NCI-H526 treated with DMSO at 0.1 percent for 48 hours (cell line): ENCODE measurements around the gene ADAMTS13.
"Not testable (repeated sequence)": the region's sequence is repeated elsewhere in the genome, so short reads cannot be mapped to it uniquely, and the experiment has no call there.

ENCODE experiments used
- DNase-seq: peaks from one replicate; lab custom pipeline; 2025; lab: John Stamatoyannopoulos, UW

ADAMTS13 gene

DNA sequence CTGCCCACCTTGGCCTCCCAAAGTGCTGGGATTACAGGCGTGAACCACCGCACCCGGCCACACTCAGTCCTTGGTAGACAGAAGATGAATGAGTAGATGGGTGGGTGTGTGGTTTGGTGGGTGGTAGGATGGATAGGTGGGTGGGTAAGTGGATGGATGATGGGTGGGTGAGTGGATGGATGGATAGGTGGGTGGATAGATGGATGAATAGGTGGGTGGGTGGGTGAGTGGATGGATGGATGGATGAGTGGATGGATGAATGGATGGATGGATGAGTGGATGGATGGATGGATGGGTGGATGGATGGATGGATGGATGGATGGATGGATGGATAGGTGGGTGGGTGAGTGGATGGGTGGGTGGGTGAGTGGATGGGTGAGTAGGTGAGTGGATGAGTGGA, 29.9 kb upstream of the ADAMTS13 start:
- not testable (repeated sequence) for DNase-seq

DNA sequence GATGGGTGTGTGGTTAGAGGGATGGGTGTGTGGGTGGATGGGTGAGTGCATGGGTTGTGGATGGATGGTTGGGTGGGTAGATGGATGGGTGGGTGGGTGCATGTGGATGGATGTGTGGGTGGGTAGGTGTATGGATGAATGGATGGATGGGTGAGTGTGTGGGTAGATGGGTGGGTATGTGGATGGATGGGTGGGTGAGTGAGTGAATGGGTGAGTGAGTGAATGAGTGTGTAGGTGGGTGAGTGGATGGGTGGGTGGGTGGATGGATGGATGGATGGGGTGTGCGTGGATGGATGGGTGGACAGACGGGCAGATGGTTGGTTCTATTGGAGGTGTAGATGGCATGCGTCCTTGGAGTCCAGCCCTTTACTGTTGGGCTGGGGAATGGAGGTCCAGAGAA, 28.8 kb upstream of the ADAMTS13 start:
- no peak for DNase-seq

DNA sequence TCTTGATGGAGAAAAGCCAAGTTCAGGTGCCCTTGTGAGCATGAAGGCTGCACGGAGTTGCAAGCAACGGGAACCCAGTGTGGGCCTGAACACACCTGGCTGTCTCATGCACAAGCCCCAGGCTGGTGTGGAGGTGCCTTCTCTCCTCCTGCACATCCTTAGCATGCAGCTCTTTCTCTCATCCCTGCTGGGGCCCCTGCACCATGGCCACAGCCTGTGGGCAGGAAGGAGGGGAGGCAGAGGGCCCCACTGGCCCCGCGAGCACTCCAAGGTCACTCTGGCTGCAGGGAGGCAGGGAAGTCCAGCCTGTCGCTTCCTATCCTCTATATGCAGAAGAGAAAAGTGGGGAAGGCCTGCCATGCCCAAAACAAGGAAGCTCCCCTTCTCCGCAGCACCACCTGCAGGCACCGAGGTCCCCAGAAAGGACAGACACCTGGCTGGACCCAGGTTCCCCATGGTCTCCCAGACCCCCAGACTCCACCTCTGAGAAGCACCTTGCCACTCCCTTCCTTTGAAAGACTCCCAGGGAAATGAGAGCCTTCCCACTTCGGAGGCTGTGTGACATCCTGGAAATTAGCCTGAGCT, 27.4 kb upstream of the ADAMTS13 start:
- no peak for DNase-seq

DNA sequence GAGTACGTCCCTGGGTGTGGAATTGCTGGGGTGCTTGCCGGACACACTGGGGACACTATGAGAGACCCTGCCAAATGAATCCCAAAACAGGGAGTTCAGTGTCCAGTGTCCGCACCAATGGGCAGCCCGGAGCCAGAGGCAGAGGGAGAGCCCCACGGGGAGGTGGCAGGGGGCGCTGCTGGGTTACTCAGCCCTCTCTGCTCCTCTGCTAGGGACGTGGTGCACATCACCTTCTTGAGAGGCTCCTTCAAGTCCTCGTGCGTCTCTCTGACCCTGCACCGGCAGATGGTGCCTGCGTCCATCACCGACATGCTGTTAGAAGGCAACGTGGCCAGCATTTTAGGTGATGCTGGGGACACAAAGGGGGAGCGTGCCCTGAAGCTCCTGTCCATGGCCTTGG, 25.2 kb upstream of the ADAMTS13 start:
- DNase-seq = no peak

DNA sequence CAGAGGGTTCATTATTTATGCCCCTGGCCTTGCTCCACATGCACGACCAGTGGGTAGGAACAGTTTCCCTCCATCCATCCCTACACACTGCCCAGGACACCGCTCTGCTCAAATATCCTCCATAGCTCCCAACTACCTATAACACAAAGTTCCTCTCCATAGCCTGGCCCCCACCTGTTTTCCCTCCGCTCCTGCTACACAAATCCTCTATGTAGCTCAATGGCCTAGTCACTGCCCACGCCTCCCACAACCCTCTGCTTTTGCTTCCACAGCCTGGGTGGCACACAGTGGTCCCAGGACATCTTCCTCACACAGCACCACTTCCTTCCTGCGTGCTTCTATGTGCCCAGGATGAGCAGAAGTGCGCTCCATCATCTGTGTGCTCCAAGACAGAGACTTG, 24.8 kb upstream of the ADAMTS13 start:
- no peak for DNase-seq

DNA sequence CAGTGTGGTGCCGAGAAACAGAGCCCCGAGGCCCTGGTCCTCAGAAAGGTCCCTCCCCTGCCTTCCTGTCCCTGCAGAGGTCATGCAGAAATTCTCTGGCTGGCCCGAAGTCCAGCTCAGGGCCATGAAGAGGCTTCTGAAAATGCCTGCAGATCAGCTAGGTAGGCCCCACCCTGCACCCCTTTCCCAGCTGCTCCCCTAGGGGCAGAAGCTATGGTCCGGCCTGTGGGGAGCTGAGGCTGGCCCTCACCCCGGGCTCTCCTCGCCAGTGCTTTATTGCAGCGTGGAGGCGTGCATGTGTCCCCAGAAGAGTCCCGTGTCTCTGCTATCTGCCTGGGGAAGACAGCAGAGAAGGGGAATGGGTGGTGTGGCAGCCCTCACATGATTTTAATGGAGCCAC, 24.3 kb upstream of the ADAMTS13 start:
- no peak for DNase-seq

DNA sequence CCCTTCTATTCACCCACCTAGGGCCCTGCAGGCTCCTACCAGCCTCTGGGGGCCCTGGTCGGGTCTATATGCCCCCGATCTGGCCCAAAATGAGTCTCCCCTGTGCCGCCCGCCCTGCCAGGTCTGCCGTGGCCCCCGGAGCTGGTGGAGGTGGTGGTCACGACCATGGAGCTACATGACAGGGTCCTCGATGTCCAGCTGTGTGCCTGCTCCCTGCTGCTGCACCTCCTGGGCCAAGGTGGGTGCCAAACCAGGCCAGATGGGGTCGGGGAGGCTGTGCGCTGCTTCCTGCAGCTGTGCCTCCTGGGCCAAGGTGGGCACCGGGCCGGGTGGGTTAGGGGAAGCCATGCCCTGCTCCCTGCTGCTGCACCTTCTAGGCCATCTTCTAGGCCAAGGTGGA, 21.9 kb upstream of the ADAMTS13 start:
- no peak for DNase-seq

DNA sequence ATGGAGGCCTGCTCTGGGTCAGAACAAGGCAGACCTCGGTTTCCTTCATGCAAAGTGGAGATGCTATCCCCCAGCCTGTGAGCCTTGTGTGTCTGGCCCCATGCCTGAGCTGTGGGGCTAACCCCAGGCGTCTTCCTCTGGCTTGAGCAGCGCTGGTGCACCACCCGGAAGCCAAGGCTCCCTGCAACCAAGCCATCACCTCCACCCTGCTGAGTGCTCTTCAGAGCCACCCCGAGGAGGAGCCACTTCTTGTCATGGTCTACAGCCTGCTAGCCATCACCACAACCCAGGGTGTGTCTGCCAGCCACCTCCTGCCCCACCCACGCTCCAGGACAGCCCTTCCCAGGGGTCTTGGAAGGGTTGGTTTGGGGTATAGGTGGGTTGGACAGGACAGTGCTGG, 20.6 kb upstream of the ADAMTS13 start:
- DNase-seq = no peak

DNA sequence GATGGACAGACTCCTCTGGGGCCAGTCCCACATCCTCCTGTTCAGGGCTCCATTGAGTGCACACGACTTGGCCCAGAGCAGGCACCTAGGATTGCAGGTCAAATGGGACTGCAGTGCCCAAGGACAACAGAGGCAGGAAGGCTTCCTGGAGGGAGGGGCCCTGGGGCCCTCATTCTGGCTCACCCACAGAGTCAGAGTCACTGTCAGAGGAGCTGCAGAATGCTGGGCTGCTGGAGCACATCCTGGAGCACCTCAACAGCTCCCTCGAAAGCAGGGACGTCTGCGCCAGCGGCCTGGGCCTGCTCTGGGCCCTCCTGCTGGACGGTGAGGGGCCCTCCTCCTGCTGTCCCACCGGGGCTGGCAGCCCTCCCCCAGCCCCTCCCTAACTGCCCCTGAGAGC, 19.5 kb upstream of the ADAMTS13 start:
- no peak for DNase-seq

DNA sequence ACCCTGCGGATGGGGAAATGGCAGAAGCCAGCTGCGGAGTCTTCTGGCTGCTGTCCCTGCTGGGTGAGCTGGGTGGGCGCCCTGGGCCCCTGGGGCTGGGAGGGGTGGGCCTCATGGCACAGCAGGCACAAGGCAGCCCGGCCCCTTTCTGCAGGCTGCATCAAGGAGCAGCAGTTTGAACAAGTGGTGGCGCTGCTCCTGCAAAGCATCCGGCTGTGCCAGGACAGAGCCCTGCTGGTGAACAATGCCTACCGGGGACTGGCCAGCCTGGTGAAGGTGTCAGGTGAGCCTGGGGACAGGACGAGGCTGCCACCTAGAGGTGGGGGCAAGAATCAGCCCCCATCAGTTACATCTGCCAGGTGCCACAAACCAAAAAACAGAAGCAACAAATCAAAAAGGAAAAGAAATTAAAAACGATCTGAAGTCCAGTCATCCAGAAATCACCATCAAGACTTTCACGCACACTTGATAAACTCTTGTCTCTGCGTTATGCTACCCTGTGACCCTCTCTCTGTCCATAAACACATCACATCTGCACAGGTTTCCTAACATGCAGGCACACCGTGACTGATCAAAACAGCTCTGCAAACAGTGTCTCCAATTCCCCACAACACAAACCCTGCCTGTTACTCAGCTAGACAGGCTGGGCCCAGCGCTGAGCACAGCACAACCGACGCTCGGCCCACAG, 18.3 kb upstream of the ADAMTS13 start:
- no peak for DNase-seq

DNA sequence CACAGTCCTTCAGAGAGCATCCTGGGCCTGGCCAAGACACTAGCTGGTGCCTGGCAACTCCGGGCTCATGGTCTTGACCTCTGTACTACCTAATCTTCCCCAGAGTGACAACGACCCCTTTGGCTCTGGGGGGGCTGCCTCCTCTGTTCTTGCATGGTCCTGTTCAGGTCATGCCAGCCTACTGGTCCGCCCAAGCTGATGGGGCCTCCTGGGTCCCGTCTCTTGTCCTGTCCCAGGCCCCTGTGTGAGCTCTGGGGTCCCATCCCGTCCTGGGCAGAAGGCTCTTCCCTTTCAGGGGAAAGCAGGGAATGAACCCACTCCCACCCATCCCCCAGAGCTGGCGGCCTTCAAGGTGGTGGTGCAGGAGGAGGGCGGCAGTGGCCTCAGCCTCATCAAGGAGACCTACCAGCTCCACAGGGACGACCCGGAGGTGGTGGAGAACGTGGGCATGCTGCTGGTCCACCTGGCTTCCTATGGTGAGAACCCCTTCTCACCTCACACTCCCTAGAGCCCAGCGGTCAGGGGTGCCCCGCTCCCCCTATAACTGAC, 17.6 kb upstream of the ADAMTS13 start:
- DNase-seq = no peak

DNA sequence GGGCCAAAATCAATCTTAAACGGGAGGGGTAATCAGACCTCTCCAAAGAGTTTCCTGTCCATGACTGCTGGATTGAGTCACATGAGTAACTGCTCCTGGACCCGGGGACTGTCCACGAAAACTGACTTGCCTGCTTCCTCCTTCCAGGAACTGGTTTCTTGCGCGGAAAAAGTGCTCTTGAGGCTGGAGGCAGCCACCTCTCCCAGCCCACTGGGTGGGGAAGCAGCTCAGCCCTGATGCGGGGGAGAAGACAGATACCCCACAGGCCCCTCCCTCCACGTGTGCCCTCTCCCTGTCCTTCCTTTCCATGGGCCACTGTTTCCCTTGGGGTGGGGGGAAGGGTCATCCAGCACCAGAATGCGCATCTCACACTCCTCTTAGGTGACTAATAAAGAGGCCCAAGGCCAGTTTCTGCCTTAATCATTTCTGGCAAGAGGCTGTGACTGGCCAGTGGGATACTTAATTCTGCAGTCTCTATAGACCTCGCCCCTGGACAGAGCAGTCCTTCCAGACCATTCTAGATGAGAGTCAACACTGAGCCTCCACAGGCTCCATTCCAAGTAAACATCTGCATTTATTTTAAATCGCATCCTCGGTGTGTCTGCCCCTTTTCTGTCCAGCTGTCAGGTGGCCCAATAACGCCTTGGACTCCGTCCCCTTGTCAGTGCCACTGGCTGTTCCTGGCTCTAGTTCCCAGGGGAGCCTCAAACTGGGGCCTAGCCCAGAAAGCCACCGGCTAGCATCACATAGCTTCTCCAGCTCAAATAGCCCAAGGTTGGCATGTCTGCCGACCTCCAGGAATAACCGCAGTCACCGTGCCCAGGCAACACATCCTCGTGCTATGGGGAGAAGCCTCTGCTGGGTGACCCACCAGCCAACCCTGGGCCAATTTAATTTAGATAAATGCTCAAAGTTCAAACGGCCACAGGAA, 16.4 kb upstream of the ADAMTS13 start:
- no peak for DNase-seq

DNA sequence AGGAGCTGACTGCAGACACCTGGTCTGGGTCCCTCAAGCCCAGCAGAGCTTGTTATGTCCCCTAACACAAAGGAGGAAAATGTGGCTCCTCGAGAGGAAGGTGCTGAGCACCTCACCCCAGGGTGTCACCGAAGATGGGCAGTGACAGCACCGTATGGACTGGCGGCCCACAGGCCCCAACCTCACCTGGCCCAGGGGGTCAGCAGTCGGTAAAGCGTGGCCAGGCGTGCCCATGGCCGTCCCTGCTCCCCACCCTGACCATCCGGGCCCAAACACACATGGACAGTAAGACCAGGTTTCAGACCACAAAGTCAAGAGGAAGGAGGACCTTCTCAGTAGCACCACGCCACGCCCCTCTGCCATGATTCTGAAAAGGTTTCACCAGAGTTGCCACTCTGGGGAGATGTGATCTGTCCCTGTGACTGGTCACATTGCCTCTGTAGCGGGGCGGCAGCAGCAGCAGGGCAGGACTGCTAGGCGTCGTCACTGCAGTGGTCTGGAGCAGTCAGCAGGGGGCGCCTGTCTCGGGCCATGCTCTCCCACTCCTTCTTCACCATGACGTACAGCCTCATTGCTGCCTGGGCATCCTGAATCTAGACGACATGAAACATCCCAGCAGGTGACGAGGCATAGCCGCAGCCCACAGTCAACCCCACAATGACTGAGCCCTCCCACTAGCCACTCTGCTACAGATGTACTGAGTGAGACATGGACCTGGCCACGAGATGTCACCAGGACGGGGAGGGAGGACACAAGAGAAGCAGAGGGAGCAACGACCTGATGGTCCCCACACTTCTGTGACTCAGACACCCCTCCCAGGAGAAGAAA, 15.5 kb upstream of the ADAMTS13 start:
- peak; percentile 9 for DNase-seq

DNA sequence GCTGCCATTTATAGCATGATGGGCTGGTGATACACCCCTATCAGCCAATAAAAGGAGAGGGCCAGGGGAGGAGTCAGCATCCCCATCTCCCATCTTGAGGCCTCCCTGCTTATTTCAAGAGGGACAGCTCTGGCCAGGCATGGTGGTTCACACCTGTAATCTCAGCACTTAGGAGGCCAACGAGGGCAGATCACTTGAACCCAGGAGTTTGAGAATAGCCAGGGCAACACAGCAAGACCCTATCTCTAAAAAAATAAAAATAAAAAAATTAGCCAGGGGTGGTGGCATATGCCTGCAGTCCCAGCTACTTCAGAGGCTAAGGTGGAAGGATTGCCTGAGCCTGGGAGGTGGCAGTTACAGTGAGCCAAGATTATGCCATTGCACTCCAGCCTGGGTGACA, 14.1 kb upstream of the ADAMTS13 start:
- no peak for DNase-seq

DNA sequence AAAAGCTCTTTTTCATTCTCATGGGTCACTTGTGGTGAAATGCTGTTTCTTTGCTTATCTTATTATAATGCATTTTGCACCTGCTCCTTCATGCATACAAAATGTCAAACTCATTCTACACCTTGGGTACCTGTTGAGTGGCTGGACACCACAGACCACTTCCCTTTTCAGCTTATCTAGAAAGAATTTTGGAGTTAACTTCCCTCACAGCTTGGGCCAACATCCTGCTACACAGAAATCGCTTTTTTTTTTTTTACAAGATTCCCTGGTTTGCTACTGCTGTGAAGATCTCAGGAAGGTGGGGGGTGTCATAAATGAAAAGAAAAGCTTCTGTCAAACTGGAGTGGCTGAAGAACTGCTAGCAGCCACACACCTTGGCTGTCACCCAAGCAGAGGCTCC, 7.0 kb upstream of the ADAMTS13 start:
- DNase-seq = no peak

DNA sequence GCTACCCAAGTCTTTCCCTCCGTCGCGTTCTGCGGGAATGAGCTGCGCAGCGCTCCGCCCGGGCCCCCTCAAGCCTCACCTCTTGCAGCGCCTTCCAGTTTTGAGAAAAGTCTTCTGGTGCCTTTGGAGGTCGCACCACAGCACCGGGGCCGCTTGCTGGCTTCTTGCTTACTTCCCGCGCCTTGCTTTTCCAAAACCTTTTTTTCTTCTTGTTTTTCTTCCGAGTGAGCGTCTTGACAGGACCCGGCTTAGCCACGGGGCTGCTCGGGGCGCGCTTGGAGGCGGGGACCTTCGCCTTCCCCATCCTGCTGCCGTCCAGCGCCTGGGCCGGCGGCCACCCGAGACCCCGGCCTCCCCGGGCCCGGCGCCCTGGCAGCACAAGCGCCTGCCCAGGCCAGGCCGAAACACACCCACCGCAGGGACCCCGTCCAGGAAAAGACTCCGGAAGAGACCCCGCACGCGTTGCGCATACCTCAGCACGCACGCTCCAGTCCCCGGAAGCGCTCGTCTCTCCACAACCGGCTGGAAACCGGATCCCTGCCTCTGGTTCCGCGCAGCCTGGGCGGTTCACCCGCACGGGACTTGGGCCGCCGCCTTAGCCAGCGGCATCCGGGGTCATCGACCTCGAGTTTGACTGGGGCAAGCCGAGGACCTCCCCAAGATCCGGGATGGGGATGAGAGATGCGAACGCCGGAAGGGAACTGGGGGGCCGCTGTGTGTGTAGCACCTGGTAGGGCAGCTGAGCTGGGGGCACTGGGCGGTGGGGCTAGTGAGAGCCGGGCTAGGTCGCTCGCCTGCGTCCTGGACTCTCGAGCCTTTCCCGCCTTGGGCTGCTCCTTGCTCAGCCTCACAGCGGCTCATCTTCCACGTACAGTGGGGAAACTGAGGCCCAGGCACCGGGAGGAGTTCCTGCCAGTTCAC, 4.4 kb upstream of the ADAMTS13 start, which contains the start of gene REXO4:
Gene REXO4, minus strand, starts transcription at position 470 of the 921 bp plus-strand sequence. Its CDS starts 166 bp downstream, at position 304.
- DNase-seq = peak; percentile 36

DNA sequence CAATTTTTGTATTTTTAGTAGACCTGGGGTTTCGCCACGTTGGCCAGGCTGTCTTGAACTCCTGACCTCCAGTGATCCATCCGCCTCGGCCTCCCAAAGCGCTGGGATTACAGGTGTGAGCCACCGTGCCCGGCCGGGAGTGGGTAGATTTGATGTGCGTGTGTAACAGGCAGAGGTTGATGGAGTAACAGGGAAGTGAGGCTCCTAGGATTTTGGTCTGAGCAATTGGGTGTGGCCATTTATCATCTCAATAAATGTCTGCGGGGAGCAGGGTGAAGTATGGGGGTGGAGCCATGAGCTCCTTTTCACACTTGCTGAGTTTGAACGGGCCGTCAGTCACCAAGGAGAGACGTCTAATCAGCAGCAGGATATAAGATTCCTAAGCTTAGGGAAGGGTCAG, 3.2 kb upstream of the ADAMTS13 start:
- DNase-seq = no peak

DNA sequence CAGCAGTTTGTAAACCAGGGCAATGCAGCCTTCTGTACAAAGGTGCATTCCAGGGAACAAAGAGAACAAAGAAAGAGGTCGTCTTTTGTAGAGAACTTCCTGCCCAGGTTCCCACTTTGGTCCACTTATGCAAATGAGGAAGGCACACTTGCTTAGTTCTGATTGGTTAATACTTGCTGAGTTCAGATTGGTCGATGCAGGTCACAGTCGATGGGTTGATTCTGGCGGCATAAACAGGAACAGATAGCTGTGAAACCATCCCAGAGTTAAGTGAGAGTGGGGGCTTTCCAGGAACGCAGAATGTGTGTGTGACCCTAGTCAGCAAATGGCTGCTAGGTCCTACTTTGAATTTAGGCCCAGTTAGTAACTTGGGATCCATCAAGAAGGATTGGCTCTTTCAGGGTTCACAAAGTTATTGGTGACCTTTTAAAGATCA, 1.8 kb upstream of the ADAMTS13 start:
- no peak for DNase-seq

DNA sequence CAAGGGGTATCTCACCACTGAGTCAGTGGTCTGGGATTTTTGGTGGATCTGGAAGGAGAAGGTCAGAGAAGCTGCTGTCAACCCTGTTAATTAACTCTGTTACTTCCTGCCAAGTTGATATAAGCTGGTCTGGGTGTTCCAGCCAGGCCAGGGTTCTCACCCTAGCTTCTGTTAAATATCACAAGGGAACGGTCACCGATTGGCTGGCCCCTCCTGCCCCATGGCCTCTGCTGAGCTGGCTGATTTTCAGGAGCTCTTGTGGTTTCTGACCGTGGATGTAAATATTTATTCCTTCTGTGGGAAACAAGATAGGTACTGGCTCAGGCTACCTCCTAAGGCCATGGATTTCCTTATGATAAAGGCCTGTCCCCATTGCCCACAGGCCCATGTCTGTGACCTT, 1.0 kb downstream of the ADAMTS13 start:
- no peak for DNase-seq

DNA sequence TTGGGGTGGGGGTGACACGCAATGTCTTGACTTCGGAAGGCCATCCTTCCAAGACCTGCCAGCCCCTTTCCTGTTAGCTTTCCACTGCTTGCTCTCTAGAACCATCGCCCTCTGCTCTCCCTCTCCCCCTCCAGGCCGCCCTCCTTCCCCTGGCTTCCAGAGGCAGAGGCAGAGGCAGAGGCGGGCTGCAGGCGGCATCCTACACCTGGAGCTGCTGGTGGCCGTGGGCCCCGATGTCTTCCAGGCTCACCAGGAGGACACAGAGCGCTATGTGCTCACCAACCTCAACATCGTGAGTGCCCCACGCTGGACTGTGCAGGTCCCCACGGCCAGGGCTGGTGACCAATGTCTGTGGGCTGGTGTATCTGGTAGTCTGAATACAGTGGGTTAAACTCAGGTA, 2.0 kb downstream of the ADAMTS13 start:
- no peak for DNase-seq
